Neuron (in vitro differentiated cells): ENCODE measurements around the gene PPP1R9A.
"Not testable (repeated sequence)": the region's sequence is repeated elsewhere in the genome, so short reads cannot be mapped to it uniquely, and the experiment has no call there.

Experiments
- H2AFZ ChIP-seq: one replicate; pipeline ENCODE4 v1.6.1; 2013; ENCODE audit warnings: low read depth, mild to moderate bottlenecking, inconsistent platforms, low read length, moderate library complexity
- H3K27me3 ChIP-seq: one replicate; pipeline ENCODE4 v1.6.1; 2013; ENCODE audit warnings: low read length; ENCODE audit not compliant: insufficient read depth
- H3K36me3 ChIP-seq: one replicate; pipeline ENCODE4 v1.6.1; 2013; ENCODE audit warnings: low read length; ENCODE audit not compliant: insufficient read depth
- H3K4me1 ChIP-seq: one replicate; pipeline ENCODE4 v1.6.1; 2013; ENCODE audit warnings: low read length; ENCODE audit not compliant: insufficient read depth
- H3K4me3 ChIP-seq: 2 replicates; pipeline ENCODE4 v1.5.1; 2013; ENCODE audit warnings: mild to moderate bottlenecking, low read length, moderate library complexity
- H3K9me3 ChIP-seq: one replicate; pipeline ENCODE4 v1.6.1; 2013; ENCODE audit warnings: low read length

The PPP1R9A gene

DNA sequence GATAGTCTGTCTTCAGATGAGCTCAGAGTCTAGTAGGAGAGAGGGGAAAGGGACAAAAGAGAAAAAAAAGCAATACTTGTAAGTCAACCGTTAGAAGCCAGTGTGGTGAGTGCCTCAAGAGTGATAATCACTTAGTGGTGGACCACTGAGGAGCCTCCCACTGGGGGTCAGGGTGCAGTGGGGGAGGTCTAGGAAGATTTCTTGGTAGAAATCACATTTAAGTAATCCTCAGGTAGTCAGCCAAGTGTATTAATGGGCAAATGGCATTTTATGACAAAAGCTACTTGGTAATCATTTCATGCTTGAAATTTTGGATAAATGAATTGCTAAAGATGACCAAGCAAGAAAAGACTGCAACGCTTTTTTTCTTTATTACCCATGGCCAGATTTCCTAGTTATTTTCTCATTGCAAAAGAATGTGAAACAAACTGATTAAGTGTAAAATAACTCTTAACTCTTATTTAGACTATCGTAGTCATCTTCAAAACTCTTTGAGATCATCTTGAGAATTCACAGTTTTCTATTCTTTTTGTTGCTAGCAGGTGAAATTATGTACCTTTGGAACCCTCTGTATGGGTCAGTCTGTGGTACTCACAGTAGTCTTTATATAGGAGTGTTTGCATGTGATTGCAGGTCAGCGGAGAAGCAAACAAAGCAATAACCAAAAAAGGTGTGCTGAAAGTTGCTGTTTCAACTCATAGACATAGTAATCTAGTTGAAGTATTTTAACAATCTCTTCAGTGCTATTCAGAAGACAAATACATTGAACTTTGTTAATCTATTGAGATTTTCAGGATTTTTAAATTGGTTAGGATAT, 63.9 kb downstream of the PPP1R9A start:
- Histone ChIP-seq H3K27me3 (no peaks in the 10 kb centered on the region), H3K4me1 (peaks cover 18% of the 10 kb centered on the region), H2AFZ (no peak overlapping the region), H3K9me3 (peaks cover 1% of the 10 kb centered on the region), H3K36me3 (no peaks in the 10 kb centered on the region), H3K4me3 (no peak overlapping the region)

- Histone ChIP-seq H3K36me3 (no peaks in the 10 kb centered on the region), H3K9me3 (peaks cover 1% of the 10 kb centered on the region), H2AFZ (no peak overlapping the region), H3K27me3 (no peaks in the 10 kb centered on the region), H3K4me1 (peaks cover 18% of the 10 kb centered on the region), H3K4me3 (no peak overlapping the region)
Observed at GRCh38 chr7:94972296-94972695, 64.9 kb downstream of the PPP1R9A start.

DNA sequence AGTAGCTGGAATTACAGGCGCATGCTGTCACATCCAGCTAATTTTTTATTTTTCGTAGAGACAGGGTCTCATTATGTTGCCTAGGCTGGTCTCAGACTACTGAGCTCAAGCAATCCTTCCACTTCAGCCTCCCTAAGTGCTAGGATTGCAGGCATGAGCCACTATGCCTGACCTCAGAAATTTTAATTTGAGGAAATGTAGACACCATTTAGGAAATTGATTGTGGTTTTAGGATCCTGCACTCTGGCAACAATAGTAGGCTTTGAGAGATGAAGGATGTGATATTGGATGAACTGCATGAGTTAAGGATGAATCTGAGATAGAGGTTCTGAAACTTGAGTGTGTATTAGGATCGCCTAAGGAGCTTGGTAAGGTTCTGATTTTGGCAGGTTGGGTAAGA, 66.5 kb downstream of the PPP1R9A start:
- peaks cover 18% of the 10 kb centered on the region for H3K4me1 ChIP-seq

GRCh38 chr7:94974423-94974822, 67.0 kb downstream of the PPP1R9A start:
- Histone ChIP-seq H3K36me3 (no peaks in the 10 kb centered on the region), H3K4me1 (peaks cover 17% of the 10 kb centered on the region), H3K9me3 (no peaks in the 10 kb centered on the region), H2AFZ (no peak overlapping the region), H3K27me3 (no peaks in the 10 kb centered on the region), H3K4me3 (no peak overlapping the region)

More for the DNA sequence above, 66.5 kb downstream of the PPP1R9A start:
- no peaks in the 10 kb centered on the region for H3K27me3 ChIP-seq
- H3K4me3 ChIP-seq, result no peak overlapping the region
- peaks cover 1% of the 10 kb centered on the region for H3K9me3 ChIP-seq
- H3K36me3 ChIP-seq, result no peaks in the 10 kb centered on the region
- H2AFZ ChIP-seq, result no peak overlapping the region

- Histone ChIP-seq H3K9me3 (no peaks in the 10 kb centered on the region), H3K27me3 (no peaks in the 10 kb centered on the region), H2AFZ (no peak overlapping the region), H3K4me3 (no peak overlapping the region), H3K36me3 (no peaks in the 10 kb centered on the region), H3K4me1 (peaks cover 15% of the 10 kb centered on the region)
Observed at GRCh38 chr7:94975336-94975735, 67.9 kb downstream of the PPP1R9A start.

- Histone ChIP-seq H2AFZ (no peak overlapping the region), H3K4me3 (no peak overlapping the region), H3K4me1 (no peaks in the 10 kb centered on the region), H3K27me3 (no peaks in the 10 kb centered on the region), H3K9me3 (no peaks in the 10 kb centered on the region), H3K36me3 (no peaks in the 10 kb centered on the region)
Observed at GRCh38 chr7:94980418-94981142, 73.2 kb downstream of the PPP1R9A start.

GRCh38 chr7:94995921-94996320, 88.5 kb downstream of the PPP1R9A start:
- Histone ChIP-seq H3K4me1 (no peaks in the 10 kb centered on the region), H2AFZ (no peak overlapping the region)

DNA sequence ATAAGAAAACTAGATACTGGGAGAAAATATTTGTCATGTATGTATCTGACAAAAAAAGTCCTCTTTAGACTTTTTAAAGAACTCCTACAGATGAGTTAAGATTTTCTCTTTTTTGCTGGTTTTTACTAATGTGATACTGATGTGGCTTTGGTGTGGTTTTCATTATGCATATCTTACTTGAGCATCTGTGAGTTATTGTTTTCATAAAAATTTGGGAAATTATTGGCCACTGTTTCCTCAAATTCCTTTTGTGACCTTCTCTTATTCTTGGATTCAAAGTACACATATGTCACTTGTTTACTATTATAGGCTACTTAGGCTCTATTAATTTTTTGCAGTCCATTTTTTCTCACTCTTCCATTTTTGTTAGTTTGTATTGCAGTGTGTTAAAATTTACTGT, 89.0 kb downstream of the PPP1R9A start:
- H3K4me1 ChIP-seq, result no peaks in the 10 kb centered on the region
- no peaks in the 10 kb centered on the region for H3K36me3 ChIP-seq
- no peak overlapping the region for H3K4me3 ChIP-seq
- H3K27me3 ChIP-seq, result no peaks in the 10 kb centered on the region
- H3K9me3 ChIP-seq, result no peaks in the 10 kb centered on the region
- H2AFZ ChIP-seq, result no peak overlapping the region

More at GRCh38 chr7:94995921-94996320, 88.5 kb downstream of the PPP1R9A start:
- Histone ChIP-seq H3K36me3 (no peaks in the 10 kb centered on the region), H3K9me3 (no peaks in the 10 kb centered on the region), H3K4me3 (no peak overlapping the region), H3K27me3 (no peaks in the 10 kb centered on the region)

DNA sequence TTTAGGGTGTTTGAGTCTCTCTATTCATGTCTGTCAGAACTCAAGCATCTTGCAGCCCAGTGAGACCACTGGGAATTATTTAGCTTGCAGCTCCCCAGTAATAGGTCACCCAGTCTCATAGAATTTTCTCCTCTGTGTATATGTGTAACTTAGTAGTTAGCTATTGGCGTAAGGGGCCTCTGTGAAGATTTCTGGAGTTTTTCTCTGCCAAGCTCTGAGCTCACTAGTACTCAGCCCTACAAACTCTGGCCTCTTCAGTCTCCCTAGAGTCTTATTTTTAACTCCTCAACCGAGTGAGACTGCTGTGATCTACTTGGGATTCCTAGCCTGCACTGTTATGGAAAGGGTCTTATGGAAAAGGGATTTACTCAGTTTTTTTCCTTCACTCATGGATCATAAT, 90.2 kb downstream of the PPP1R9A start:
- H2AFZ ChIP-seq, result no peak overlapping the region
- H3K36me3 ChIP-seq, result no peaks in the 10 kb centered on the region
- no peaks in the 10 kb centered on the region for H3K9me3 ChIP-seq
- H3K4me3 ChIP-seq, result no peak overlapping the region
- no peaks in the 10 kb centered on the region for H3K27me3 ChIP-seq
- no peaks in the 10 kb centered on the region for H3K4me1 ChIP-seq

GRCh38 chr7:94998266-94999068, 91.1 kb downstream of the PPP1R9A start:
- no peak overlapping the region for H2AFZ ChIP-seq
- H3K36me3 ChIP-seq, result no peaks in the 10 kb centered on the region
- no peak overlapping the region for H3K4me3 ChIP-seq
- H3K9me3 ChIP-seq, result no peaks in the 10 kb centered on the region
- H3K27me3 ChIP-seq, result no peaks in the 10 kb centered on the region
- no peaks in the 10 kb centered on the region for H3K4me1 ChIP-seq

DNA sequence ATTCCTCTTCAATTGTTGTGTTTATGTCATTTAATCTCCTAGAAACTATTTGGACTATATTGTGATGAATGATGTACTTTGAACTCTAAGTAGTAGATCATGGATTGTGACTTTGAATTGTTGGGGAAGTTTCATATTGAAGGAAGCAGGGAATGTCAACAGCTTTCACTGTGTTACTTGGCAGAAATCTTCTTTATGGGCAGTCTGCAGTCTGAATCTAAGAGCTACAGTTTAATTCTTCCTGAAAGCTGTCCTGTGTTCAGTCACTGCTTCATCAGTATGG, 91.6 kb downstream of the PPP1R9A start:
- Histone ChIP-seq H2AFZ (no peak overlapping the region), H3K4me3 (no peak overlapping the region), H3K36me3 (no peaks in the 10 kb centered on the region), H3K4me1 (no peaks in the 10 kb centered on the region), H3K27me3 (no peaks in the 10 kb centered on the region), H3K9me3 (no peaks in the 10 kb centered on the region)

DNA sequence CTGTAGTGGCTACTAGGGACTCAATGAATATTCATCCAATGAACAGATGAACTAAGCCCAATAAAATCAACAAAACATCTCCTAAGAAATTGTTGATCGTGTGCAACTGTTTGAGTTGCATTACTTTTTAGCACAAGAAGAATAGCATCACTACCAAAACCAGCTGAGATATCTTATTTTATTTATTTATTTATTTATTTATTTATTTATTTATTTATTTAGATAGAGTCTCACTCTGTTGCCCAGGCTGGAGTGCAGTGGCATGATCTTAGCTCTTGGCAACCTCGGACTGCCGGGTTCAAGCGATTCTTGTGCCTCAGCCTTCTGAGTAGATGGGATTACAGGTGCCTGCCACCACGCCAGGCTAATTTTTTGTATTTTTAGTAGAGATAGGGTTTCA, 92.2 kb downstream of the PPP1R9A start:
- H3K9me3 ChIP-seq, H3K36me3 ChIP-seq, H3K4me3 ChIP-seq, H3K4me1 ChIP-seq, H2AFZ ChIP-seq, H3K27me3 ChIP-seq: not testable (repeated sequence)

DNA sequence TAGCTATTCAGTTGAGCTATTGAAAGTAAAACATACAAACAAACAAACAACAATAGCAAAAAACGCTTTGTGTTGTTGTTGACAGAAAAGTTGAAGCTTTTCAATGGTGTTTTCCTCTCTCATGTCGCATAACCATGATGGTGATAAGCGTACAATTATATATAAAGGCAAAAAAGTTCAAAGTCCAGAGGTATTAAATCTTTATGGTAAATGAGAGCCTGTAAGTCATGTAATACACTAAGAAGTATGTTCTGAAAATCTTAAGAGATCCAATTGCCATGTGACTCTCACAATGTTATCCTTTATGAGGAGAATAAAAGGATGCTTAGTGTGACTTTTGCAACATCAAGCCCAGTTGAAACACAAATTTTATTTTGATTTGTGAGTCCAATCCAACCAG, 93.9 kb downstream of the PPP1R9A start:
- no peak overlapping the region for H2AFZ ChIP-seq
- H3K4me3 ChIP-seq, result no peak overlapping the region
- H3K9me3 ChIP-seq, result no peaks in the 10 kb centered on the region
- H3K36me3 ChIP-seq, result no peaks in the 10 kb centered on the region
- H3K27me3 ChIP-seq, result no peaks in the 10 kb centered on the region
- H3K4me1 ChIP-seq, result no peaks in the 10 kb centered on the region
